HCT116 (cell line): ENCODE data around the gene PRKAG1. TPM values are rescaled to one million over a fixed set of nuclear protein-coding genes. Genes with fewer than 3 reads are reported as not detected.
A peak's percentile ranks its signal among the peaks of the same experiment; 100 is the strongest.

Experiments used
- ATAC-seq: fragments of 200-7000 bp; cut with Tn5 transposase; 2 replicates; pipeline ENCODE4 v1.9.1; 2020; ENCODE audit warnings: mild to moderate bottlenecking, moderate library complexity
- BruUV-seq: library from RNA; stranded (reverse); fragments of 400-500 nt; replicated peaks from 2 replicates; lab custom pipeline; 2021; lab: Mats Ljungman, UMichigan
- CTCF ChIA-PET: fragments of 300-600 bp; sonication (Branson Sonifier 250); formaldehyde crosslinking; loops from one replicate; lab custom pipeline; 2021; ENCODE audit warnings: antibody characterized with exemption; lab: Charles Lee
- POLR2A ChIA-PET: fragments of 300-600, 350-600 bp; sonication (Branson Sonifier 250); formaldehyde crosslinking; loops from one replicate; lab custom pipeline; 2021; ENCODE audit warnings: antibody characterized with exemption; lab: Charles Lee
- RAD21 ChIA-PET, 2 experiments: fragments of 300-600 bp; sonication (Branson Sonifier 250); formaldehyde crosslinking; loops; one replicate each; lab custom pipeline; 2023; ENCODE audit warnings: low total read pairs in 2 of 2; ENCODE audit not compliant: uncharacterized antibody in 2 of 2, unreplicated experiment in 2 of 2, low non-redundant PET in 1 of 2; lab: Charles Lee
- DNase-seq: peaks from one replicate; pipeline ENCODE4 v3.0.0-alpha.2; 2010; ENCODE audit warnings: low read depth, low spot score
- H2AFZ ChIP-seq: fragments of 200-600 bp; shearing (Covaris generic), sonication (generic); 2 replicates; pipeline ENCODE4 v1.6.1; 2017; ENCODE audit warnings: low read depth, mixed run types, mixed read lengths, antibody characterized with exemption, low read length; ENCODE audit not compliant: poor library complexity, severe bottlenecking
- H3K27ac ChIP-seq: 2 replicates; pipeline ENCODE4 v1.5.1; 2012; ENCODE audit warnings: low read depth, low read length
- H3K27me3 ChIP-seq: fragments of 200-600 bp; sonication (generic); 2 replicates; pipeline ENCODE4 v1.6.1; 2016; ENCODE audit warnings: mixed run types, low read length, mixed read lengths; ENCODE audit not compliant: insufficient read depth
- H3K36me3 ChIP-seq, 2 experiments: fragments of 200-500 bp in 1 of 2; fragments of 200-600 bp in 1 of 2; sonication (Bioruptor generic) in 1 of 2; sonication (generic) in 1 of 2; 2 replicates each; pipeline versions ENCODE4 v1.5.1 to v1.6.1; 2014 to 2016; ENCODE audit warnings: low read length in 2 of 2, inconsistent platforms in 1 of 2, mixed read lengths in 1 of 2, mixed run types in 1 of 2; ENCODE audit not compliant: insufficient read depth in 2 of 2, control insufficient read depth in 1 of 2
- H3K4me1 ChIP-seq, 2 experiments: fragments of 200-600 bp in 1 of 2; sonication (generic) in 1 of 2; 2 replicates each; pipeline versions ENCODE4 v1.5.1 to v1.6.1; 2012 to 2017; ENCODE audit warnings: low read length in 2 of 2, inconsistent platforms in 1 of 2, mild to moderate bottlenecking in 1 of 2, mixed read lengths in 1 of 2, mixed run types in 1 of 2, moderate library complexity in 1 of 2; ENCODE audit not compliant: insufficient read depth in 2 of 2, control insufficient read depth in 1 of 2
- H3K4me2 ChIP-seq: fragments of 200-600 bp; sonication (generic); 2 replicates; pipeline ENCODE4 v1.6.1; 2017; ENCODE audit warnings: mixed run types, low read length, mixed read lengths
- H3K4me3 ChIP-seq, 2 experiments: fragments of 200-600 bp in 1 of 2; sonication (generic) in 1 of 2; replicated peaks in 1 of 2; 2 replicates each; pipeline ENCODE4 v1.5.1; 2011 to 2016; ENCODE audit warnings: low read length in 2 of 2, control low read depth in 1 of 2, low read depth in 1 of 2, mild to moderate bottlenecking in 1 of 2, mixed read lengths in 1 of 2, mixed run types in 1 of 2
- H3K79me2 ChIP-seq: fragments of 200-600 bp; sonication (generic); 2 replicates; pipeline ENCODE4 v1.6.1; 2017; ENCODE audit warnings: mild to moderate bottlenecking, mixed run types, low read length, moderate library complexity, mixed read lengths; ENCODE audit not compliant: insufficient read depth
- H3K9ac ChIP-seq: fragments of 200-600 bp; sonication (generic); 2 replicates; pipeline ENCODE4 v1.6.1; 2016; ENCODE audit warnings: low read length, mixed read lengths
- H3K9me2 ChIP-seq: fragments of 200-600 bp; sonication (generic), shearing (Covaris generic); 2 replicates; pipeline ENCODE4 v1.6.1; 2017; ENCODE audit warnings: mixed run types, mild to moderate bottlenecking, moderate library complexity; ENCODE audit not compliant: insufficient read depth
- H3K9me3 ChIP-seq, 2 experiments: fragments of 200-500 bp in 1 of 2; fragments of 200-600 bp in 1 of 2; sonication (Bioruptor generic) in 1 of 2; sonication (generic) in 1 of 2; 2 replicates each; pipeline ENCODE4 v1.6.1; 2014 to 2017; ENCODE audit warnings: low read length in 2 of 2, mixed read lengths in 2 of 2, inconsistent platforms in 1 of 2, low read depth in 1 of 2, mild to moderate bottlenecking in 1 of 2, mixed run types in 1 of 2, moderate library complexity in 1 of 2; ENCODE audit not compliant: control insufficient read depth in 1 of 2, insufficient read depth in 1 of 2
- H4K20me1 ChIP-seq: fragments of 200-600 bp; sonication (generic), shearing (Covaris generic); 2 replicates; pipeline ENCODE4 v1.6.1; 2017; ENCODE audit warnings: mixed run types, mild to moderate bottlenecking, moderate library complexity; ENCODE audit not compliant: insufficient read depth
- ATF3 ChIP-seq: IDR thresholded peaks from 2 replicates; pipeline ENCODE4 v1.6.1; 2012
- EGR1 ChIP-seq: IDR thresholded peaks from 2 replicates; pipeline ENCODE4 v1.6.1; 2012; ENCODE audit warnings: low read depth
- EZH2 ChIP-seq: fragments of 200-600 bp; sonication (generic); IDR thresholded peaks from 2 replicates; pipeline ENCODE4 v1.6.1; 2017; ENCODE audit warnings: antibody characterized with exemption, mixed run types
- EZH2phosphoT487 ChIP-seq: fragments of 200-600 bp; IDR thresholded peaks from 2 replicates; pipeline ENCODE4 v1.6.1; 2018; ENCODE audit warnings: antibody characterized with exemption, borderline replicate concordance
- FOSL1 ChIP-seq: IDR thresholded peaks from 2 replicates; pipeline ENCODE4 v1.6.1; 2012; ENCODE audit warnings: low read depth
- JUND ChIP-seq: IDR thresholded peaks from 2 replicates; pipeline ENCODE4 v1.6.1; 2012
- MAX ChIP-seq: IDR thresholded peaks from 2 replicates; pipeline ENCODE4 v1.6.1; 2012
- POLR2A ChIP-seq: IDR thresholded peaks from 2 replicates; pipeline ENCODE4 v1.7.0; 2011; ENCODE audit warnings: borderline replicate concordance; ENCODE audit not compliant: insufficient read depth, insufficient read length; ENCODE audit errors: extremely low read depth
- RAD21 ChIP-seq: IDR thresholded peaks from 2 replicates; pipeline ENCODE4 v1.6.1; 2012; ENCODE audit warnings: low read depth, mild to moderate bottlenecking
- REST ChIP-seq: IDR thresholded peaks from 2 replicates; pipeline ENCODE4 v1.6.1; 2012; ENCODE audit warnings: low read depth
- SP1 ChIP-seq: IDR thresholded peaks from 2 replicates; pipeline ENCODE4 v1.6.1; 2012; ENCODE audit warnings: low read depth
- TCF7L2 ChIP-seq: IDR thresholded peaks from 2 replicates; pipeline ENCODE4 v1.7.0; 2011; ENCODE audit warnings: borderline replicate concordance, inconsistent platforms; ENCODE audit not compliant: insufficient read depth, insufficient read length; ENCODE audit errors: extremely low read depth
- ZFX ChIP-seq: fragments of 450-650 bp; IDR thresholded peaks from 2 replicates; pipeline ENCODE4 v1.6.1; 2017
- intact Hi-C: fragments of 100-400 bp; cut with micrococcal nuclease; formaldehyde crosslinking; loops from 2 replicates; pipeline ENCODE4 v1.10.0; 2022
- total RNA-seq: library from RNA; stranded (reverse); gene quantifications from one replicate; pipeline ENCODE4 v1.2.1, GENCODE V29; 2021; ENCODE audit not compliant: unreplicated experiment
- TF ChIP-seq, protein P1 (sequence below): IDR thresholded peaks from 2 replicates; pipeline ENCODE4 v1.6.1; 2011; ENCODE audit warnings: mild to moderate bottlenecking, low read length, moderate library complexity; ENCODE audit not compliant: insufficient replicate concordance; ENCODE audit errors: extremely low read depth

Gene PRKAG1
- total RNA-seq, 1 experiment from 2014 or later: 64.6 TPM

- no peak for TF ChIP-seq REST
- TF ChIP-seq MAX: no peak
- TF ChIP-seq SP1: no peak
- no peak for TF ChIP-seq FOSL1
- TF ChIP-seq ZFX: no peak
- no peak for TF ChIP-seq JUND
- no peak for TF ChIP-seq ATF3
Measured at GRCh38 chr12:48985901-48986300, 32.7 kb downstream of the PRKAG1 start (continued).

GRCh38 chr12:48985475-48985897 is 33.1 kb downstream of the PRKAG1 start:
- no TSS peak for BruUV-seq
- Histone ChIP-seq H3K4me1 (peaks cover 0 to 14% of the 10 kb centered on the region in 2 experiments; a peak in 3 of 4 replicates), H3K36me3 (no peaks in the 10 kb centered on the region), H3K4me2 (peak overlapping the region; percentile 8; the same call in 1 of the 2 replicates), H3K27ac (no peak overlapping the region), H3K4me3 (no peak overlapping the region), H2AFZ (no peak overlapping the region), H3K27me3 (peaks cover 8% of the 10 kb centered on the region; the same call in 1 of the 2 replicates), H4K20me1 (no peaks in the 10 kb centered on the region), H3K9me3 (no peaks in the 10 kb centered on the region), H3K9ac (no peak overlapping the region), H3K79me2 (no peaks in the 10 kb centered on the region), H3K9me2 (no peaks in the 10 kb centered on the region)
- CTCF ChIA-PET: interaction anchor here (1.1 kb wide), 1 partner anchor 17 kb away, joined by 4 read pairs; no protein-coding TSS in a partner anchor
- RAD21 ChIA-PET: no interaction called here
- TF ChIP-seq, protein P1, sequence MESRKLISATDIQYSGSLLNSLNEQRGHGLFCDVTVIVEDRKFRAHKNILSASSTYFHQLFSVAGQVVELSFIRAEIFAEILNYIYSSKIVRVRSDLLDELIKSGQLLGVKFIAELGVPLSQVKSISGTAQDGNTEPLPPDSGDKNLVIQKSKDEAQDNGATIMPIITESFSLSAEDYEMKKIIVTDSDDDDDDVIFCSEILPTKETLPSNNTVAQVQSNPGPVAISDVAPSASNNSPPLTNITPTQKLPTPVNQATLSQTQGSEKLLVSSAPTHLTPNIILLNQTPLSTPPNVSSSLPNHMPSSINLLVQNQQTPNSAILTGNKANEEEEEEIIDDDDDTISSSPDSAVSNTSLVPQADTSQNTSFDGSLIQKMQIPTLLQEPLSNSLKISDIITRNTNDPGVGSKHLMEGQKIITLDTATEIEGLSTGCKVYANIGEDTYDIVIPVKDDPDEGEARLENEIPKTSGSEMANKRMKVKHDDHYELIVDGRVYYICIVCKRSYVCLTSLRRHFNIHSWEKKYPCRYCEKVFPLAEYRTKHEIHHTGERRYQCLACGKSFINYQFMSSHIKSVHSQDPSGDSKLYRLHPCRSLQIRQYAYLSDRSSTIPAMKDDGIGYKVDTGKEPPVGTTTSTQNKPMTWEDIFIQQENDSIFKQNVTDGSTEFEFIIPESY: no peak
- TF ChIP-seq JUND (no peak), RAD21 (no peak), FOSL1 (no peak), TCF7L2 (no peak), EZH2phosphoT487 (no peak), ATF3 (no peak), POLR2A (no peak), EZH2 (no peak), EGR1 (no peak), ZFX (no peak)
- ATAC-seq (peak; percentile 41; the same call in 1 of the 2 replicates), DNase-seq (no peak)
- POLR2A ChIA-PET: no interaction called here
- intact Hi-C loops: no loop called here
